Muscle layer of duodenum (tissue), 2 donors: ENCODE results near the gene IGSF6.

ENCODE experiments used
- H3K27ac ChIP-seq: one replicate; pipeline ENCODE4 v1.7.0; 2013; ENCODE audit warnings: mild to moderate bottlenecking, low read length
- H3K27me3 ChIP-seq: one replicate; pipeline ENCODE4 v1.7.0; 2013; ENCODE audit warnings: low read depth, mild to moderate bottlenecking, control low read depth, low read length
- H3K36me3 ChIP-seq, 2 donors: one replicate each; pipeline ENCODE4 v1.7.0; 2013; ENCODE audit warnings: low read length in 2 of 2, control low read depth in 1 of 2, mild to moderate bottlenecking in 1 of 2; ENCODE audit not compliant: insufficient read depth in 2 of 2, control insufficient read depth in 1 of 2
- H3K4me1 ChIP-seq, 2 donors: one replicate each; pipeline ENCODE4 v1.7.0; 2013; ENCODE audit warnings: low read length in 2 of 2, mild to moderate bottlenecking in 2 of 2, control low read depth in 1 of 2, moderate library complexity in 1 of 2; ENCODE audit not compliant: insufficient read depth in 2 of 2, control insufficient read depth in 1 of 2
- H3K4me3 ChIP-seq, 2 donors: one replicate each; pipeline ENCODE4 v1.7.0; 2013; ENCODE audit warnings: low read length in 2 of 2, low read depth in 1 of 2, mild to moderate bottlenecking in 1 of 2
- H3K9me3 ChIP-seq, 2 donors: one replicate each; pipeline ENCODE4 v1.7.0; 2013; ENCODE audit warnings: low read length in 2 of 2, control low read depth in 1 of 2, mild to moderate bottlenecking in 1 of 2; ENCODE audit not compliant: control insufficient read depth in 1 of 2
- donor health status: healthy.

Gene IGSF6

DNA sequence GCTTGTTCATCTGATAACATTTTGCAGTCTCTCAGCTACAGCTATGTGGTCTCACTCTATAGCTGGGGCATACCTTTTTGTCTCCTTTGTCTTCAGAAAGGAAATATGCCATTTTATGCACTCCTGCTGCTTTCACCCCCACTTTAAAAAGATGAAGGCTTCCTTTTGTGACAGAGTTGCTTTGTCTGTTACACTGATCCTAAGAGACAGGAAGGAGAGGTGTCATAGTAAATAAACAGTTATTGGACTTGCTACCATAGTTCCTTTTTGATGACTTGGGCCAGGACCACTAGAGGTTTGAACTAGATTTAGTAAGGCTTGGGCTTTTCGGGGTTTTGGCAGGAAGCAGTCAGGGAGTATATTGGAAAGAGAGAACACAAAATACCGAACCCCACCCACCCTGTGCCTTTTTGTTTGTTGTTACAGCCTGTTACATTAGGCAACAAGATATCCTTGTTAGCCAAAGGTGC lies 54.8 kb downstream of the IGSF6 start:
- H3K4me3 ChIP-seq: no peak overlapping the region
- no peaks in the 10 kb centered on the region for H3K27me3 ChIP-seq
- peaks cover 0 to 27% of the 10 kb centered on the region in 2 donors for H3K4me1 ChIP-seq
- no peak overlapping the region for H3K27ac ChIP-seq
- H3K36me3 ChIP-seq: no peaks in the 10 kb centered on the region
- H3K9me3 ChIP-seq: no peaks in the 10 kb centered on the region

DNA sequence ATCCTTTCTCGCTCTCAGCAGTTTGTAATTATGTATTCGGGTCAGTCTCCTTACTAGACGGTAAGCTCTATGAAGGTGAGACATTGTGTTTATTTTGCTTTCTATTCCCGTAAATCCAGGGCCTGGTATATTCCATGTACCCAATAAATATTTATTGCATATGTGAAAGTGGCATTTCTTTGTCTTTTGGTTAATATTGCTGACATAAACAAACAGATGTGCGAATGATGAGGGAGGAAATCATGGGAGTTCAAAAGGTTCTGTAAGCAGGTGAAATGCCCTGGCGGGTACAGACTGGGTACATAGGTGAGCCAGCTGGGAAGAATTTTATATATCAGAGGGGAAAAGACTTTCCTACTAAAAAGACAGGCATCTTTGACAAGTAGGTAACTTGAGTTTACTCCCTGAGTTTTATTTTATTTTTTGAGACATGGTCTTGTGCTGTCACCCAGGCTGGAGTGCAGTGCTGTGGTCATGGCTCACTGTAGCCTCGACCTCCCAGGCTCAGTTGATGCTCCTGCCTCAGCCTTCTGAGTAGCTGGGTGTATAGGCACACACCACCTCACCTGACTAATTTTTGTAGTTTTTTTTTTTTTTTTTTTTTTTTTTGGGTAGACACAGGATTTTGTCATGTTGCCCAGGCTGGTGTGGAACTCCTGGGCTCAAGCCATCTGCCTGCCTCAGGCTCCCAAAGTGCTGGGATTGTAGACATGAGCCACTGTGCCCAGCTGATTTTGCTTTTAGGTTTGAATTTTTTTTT lies 58.7 kb downstream of the IGSF6 start:
- no peaks in the 10 kb centered on the region for H3K9me3 ChIP-seq
- H3K27me3 ChIP-seq: no peaks in the 10 kb centered on the region
- peaks cover 0 to 6% of the 10 kb centered on the region in 2 donors for H3K4me1 ChIP-seq
- no peak overlapping the region for H3K27ac ChIP-seq
- no peaks in the 10 kb centered on the region for H3K36me3 ChIP-seq
- H3K4me3 ChIP-seq: no peak overlapping the region

DNA sequence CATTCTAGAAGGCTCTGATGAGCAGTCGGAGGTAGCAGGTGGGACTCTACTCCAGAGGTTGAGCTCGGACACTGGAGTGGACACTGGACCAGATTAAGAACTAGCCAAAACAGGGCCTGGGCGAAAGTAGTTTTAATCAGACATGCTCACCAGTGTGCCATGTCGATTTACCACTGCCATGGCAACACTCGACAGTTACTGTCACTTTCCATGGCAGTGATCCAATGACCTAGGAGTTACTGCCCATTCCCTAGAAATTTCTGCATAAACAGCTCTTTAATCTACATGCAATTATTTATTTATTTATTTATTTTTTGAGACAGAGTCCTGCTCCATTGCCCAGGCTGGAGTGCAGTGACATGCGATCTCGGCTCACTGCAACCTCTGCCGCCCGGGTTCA lies 60.2 kb downstream of the IGSF6 start:
- no peak overlapping the region for H3K4me3 ChIP-seq
- no peaks in the 10 kb centered on the region for H3K4me1 ChIP-seq
- H3K27ac ChIP-seq: no peak overlapping the region
- H3K9me3 ChIP-seq: no peaks in the 10 kb centered on the region
- no peaks in the 10 kb centered on the region for H3K27me3 ChIP-seq
- no peaks in the 10 kb centered on the region for H3K36me3 ChIP-seq

DNA sequence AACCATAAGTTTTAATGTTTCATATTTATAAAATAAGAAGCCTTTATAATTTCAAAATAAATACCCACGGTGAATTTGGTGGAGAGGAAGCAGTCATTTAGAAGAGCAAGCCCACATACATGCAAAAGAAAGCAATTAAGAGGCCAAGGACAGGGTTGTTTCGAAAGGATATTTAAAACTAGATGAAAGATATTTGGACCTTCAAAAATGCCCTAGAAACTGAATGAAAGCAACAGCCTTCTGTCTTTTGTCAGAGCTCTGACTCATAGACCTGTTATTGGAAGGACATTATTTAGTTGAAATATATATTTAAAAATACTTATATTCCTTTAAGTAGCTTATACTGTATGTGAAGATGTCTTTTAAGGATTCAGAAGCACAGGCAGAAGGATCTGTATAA lies 61.6 kb downstream of the IGSF6 start:
- Histone ChIP-seq H3K9me3 (no peaks in the 10 kb centered on the region), H3K27me3 (no peaks in the 10 kb centered on the region), H3K36me3 (no peaks in the 10 kb centered on the region), H3K4me1 (no peaks in the 10 kb centered on the region), H3K27ac (no peak overlapping the region), H3K4me3 (no peak overlapping the region)

DNA sequence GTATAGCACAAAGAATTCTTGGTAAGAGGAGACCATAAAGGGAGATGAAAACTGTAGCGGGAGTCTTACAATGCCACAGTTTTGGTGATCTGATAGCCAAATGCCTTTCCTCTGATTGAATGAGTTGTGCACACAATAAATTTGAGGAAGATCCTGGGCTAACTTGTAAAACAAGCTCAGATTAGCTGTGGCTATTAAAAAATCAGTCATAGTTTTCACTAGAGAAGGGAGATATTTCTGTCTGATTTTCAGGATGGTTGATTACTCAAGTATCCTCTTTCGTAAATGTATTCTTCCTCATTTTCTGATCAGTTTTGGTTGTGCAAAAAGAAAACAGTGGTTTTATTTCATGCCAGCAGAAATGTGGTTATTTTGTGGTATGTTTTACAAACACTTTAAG lies 62.1 kb downstream of the IGSF6 start:
- H3K4me1 ChIP-seq: no peaks in the 10 kb centered on the region
- no peaks in the 10 kb centered on the region for H3K36me3 ChIP-seq
- no peaks in the 10 kb centered on the region for H3K27me3 ChIP-seq
- H3K4me3 ChIP-seq: no peak overlapping the region
- no peaks in the 10 kb centered on the region for H3K9me3 ChIP-seq
- H3K27ac ChIP-seq: no peak overlapping the region

DNA sequence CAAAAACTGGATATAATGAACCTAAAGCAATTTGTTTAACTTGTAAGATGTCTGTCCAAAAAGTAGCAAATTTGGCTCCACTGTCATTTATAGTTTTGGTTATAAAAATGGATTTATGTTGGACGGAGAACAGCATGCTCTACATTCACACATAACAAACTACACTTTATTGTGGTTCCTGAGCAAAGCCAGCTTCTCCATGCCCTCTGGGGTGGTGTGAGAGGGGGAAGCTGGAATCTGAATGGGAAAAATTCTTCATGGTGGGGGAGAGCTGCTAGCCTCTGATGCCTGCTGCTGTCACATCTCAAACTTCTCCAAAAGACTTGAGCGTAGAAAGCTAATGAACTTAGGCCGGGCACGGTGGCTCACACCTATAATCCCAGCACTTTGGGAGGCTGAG lies 62.9 kb downstream of the IGSF6 start:
- Histone ChIP-seq H3K27me3 (no peaks in the 10 kb centered on the region), H3K4me1 (no peaks in the 10 kb centered on the region), H3K9me3 (no peaks in the 10 kb centered on the region), H3K27ac (no peak overlapping the region), H3K36me3 (no peaks in the 10 kb centered on the region), H3K4me3 (no peak overlapping the region)
